Measurements from ENCODE around the gene TOX4. TPM values are rescaled to one million over a fixed set of nuclear protein-coding genes. Genes with fewer than 3 reads are reported as not detected.
A peak's percentile ranks its signal among the peaks of the same experiment; 100 is the strongest.

Gene TOX4
- total and polyA plus RNA-seq, 4 donors = 25.9 to 59.9 (median 47.0) TPM

DNA sequence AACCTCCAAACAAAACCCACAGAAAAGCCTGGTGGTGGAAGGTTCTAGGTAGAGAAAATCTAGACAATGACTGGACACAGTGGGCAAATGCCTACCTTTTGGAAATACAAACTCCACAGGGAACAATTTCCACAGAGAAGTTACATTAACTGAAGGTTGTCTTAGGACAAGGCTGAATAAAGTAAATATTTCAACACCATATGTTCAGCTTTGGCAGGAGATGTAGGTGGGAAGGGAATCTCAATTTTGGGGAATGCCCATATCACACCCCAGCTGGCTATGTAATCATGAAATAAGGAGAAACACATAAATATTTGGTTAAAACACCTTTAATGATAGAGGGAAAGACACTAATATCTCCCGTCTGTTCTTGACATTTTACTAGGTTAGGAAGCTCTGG, 43.8 kb downstream of the TOX4 start:
- no peaks in the 10 kb centered on the region for H3K9me3 ChIP-seq (ENCODE audit: control insufficient read depth, insufficient read depth, low read length)
- no peak overlapping the region for H3K4me3 ChIP-seq (ENCODE audit: low read depth, low read length)
- H3K27me3 ChIP-seq (ENCODE audit: control insufficient read depth, insufficient read depth, low read length) = no peaks in the 10 kb centered on the region
- WGBS (ENCODE audit: insufficient coverage) = no CpG with 5 or more reads among the region's 1 CpG
- DNase-seq (ENCODE audit: low read depth in 4 of 6, low spot score in 6 of 6) = peak in 1 of 6 donors; percentile 54
- H3K27ac ChIP-seq (ENCODE audit: low read depth, low read length) = no peak overlapping the region
- H3K36me3 ChIP-seq (ENCODE audit: control insufficient read depth, insufficient read depth, low read length) = peaks cover 42% of the 10 kb centered on the region
- H3K4me1 ChIP-seq (ENCODE audit: control insufficient read depth, insufficient read depth, low read length) = peaks cover 37% of the 10 kb centered on the region

GRCh38 chr14:21521501-21521900, 44.5 kb downstream of the TOX4 start:
- H3K4me3 ChIP-seq (ENCODE audit: low read depth, low read length) = no peak overlapping the region
- H3K27ac ChIP-seq (ENCODE audit: low read depth, low read length) = no peak overlapping the region
- peaks cover 37% of the 10 kb centered on the region for H3K4me1 ChIP-seq (ENCODE audit: control insufficient read depth, insufficient read depth, low read length)
- H3K9me3 ChIP-seq (ENCODE audit: control insufficient read depth, insufficient read depth, low read length) = no peaks in the 10 kb centered on the region
- H3K27me3 ChIP-seq (ENCODE audit: control insufficient read depth, insufficient read depth, low read length) = no peaks in the 10 kb centered on the region
- no peak for DNase-seq (ENCODE audit: low read depth in 4 of 6, low spot score in 6 of 6)
- WGBS (ENCODE audit: insufficient coverage) = 80% methylated on average over 1 of the region's 2 CpGs
- H3K36me3 ChIP-seq (ENCODE audit: control insufficient read depth, insufficient read depth, low read length) = peaks cover 42% of the 10 kb centered on the region

GRCh38 chr14:21523203-21523602, 46.2 kb downstream of the TOX4 start:
- Histone ChIP-seq H3K4me1 (ENCODE audit: control insufficient read depth, insufficient read depth, low read length) (peaks cover 44% of the 10 kb centered on the region), H3K9me3 (ENCODE audit: control insufficient read depth, insufficient read depth, low read length) (no peaks in the 10 kb centered on the region), H3K27me3 (ENCODE audit: control insufficient read depth, insufficient read depth, low read length) (no peaks in the 10 kb centered on the region), H3K4me3 (ENCODE audit: low read depth, low read length) (no peak overlapping the region), H3K36me3 (ENCODE audit: control insufficient read depth, insufficient read depth, low read length) (peaks cover 42% of the 10 kb centered on the region), H3K27ac (ENCODE audit: low read depth, low read length) (no peak overlapping the region)
- DNase-seq (ENCODE audit: low read depth in 4 of 6, low spot score in 6 of 6) = no peak
- WGBS (ENCODE audit: insufficient coverage) = 81% methylated on average over 7 of the region's 7 CpGs

GRCh38 chr14:21524575-21525490, 47.8 kb downstream of the TOX4 start:
- DNase-seq (ENCODE audit: low read depth in 4 of 6, low spot score in 6 of 6) = no peak
- 46% methylated on average over 10 of the region's 18 CpGs for WGBS (ENCODE audit: insufficient coverage)
- peak overlapping the region; percentile 74 for H3K4me3 ChIP-seq (ENCODE audit: low read depth, low read length)
- H3K36me3 ChIP-seq (ENCODE audit: control insufficient read depth, insufficient read depth, low read length) = peaks cover 42% of the 10 kb centered on the region
- no peaks in the 10 kb centered on the region for H3K9me3 ChIP-seq (ENCODE audit: control insufficient read depth, insufficient read depth, low read length)
- H3K27ac ChIP-seq (ENCODE audit: low read depth, low read length) = peak overlapping the region; percentile 61
- H3K27me3 ChIP-seq (ENCODE audit: control insufficient read depth, insufficient read depth, low read length) = no peaks in the 10 kb centered on the region
- H3K4me1 ChIP-seq (ENCODE audit: control insufficient read depth, insufficient read depth, low read length) = peaks cover 44% of the 10 kb centered on the region

DNA sequence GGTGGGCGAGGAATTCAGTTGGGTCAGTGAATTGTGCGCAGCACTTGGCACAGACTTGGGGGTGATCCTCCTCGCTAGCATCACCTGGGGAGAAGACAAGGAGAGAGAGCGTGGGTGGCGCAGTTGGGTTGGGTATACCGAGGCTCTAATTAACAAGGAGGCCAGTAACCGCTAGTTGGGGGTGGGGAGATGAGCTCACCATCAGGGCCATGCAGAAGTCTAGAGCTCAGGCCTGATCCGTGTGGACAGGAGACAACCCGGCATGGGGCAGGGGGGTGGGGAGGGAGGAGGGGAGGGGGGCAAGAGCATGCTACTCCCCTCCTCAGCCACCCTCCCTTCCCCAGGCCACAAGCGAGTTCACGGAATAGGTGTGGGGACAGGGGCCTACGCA, 48.6 kb downstream of the TOX4 start:
- Histone ChIP-seq H3K4me1 (ENCODE audit: control insufficient read depth, insufficient read depth, low read length) (peaks cover 44% of the 10 kb centered on the region), H3K27ac (ENCODE audit: low read depth, low read length) (peak overlapping the region; percentile 65), H3K4me3 (ENCODE audit: low read depth, low read length) (peak overlapping the region; percentile 74), H3K36me3 (ENCODE audit: control insufficient read depth, insufficient read depth, low read length) (peaks cover 39% of the 10 kb centered on the region), H3K9me3 (ENCODE audit: control insufficient read depth, insufficient read depth, low read length) (no peaks in the 10 kb centered on the region), H3K27me3 (ENCODE audit: control insufficient read depth, insufficient read depth, low read length) (no peaks in the 10 kb centered on the region)
- WGBS (ENCODE audit: insufficient coverage) = 9% methylated on average over 6 of the region's 12 CpGs
- DNase-seq (ENCODE audit: low read depth in 4 of 6, low spot score in 6 of 6) = peak in 2 of 6 donors; percentile 59 to 75

DNA sequence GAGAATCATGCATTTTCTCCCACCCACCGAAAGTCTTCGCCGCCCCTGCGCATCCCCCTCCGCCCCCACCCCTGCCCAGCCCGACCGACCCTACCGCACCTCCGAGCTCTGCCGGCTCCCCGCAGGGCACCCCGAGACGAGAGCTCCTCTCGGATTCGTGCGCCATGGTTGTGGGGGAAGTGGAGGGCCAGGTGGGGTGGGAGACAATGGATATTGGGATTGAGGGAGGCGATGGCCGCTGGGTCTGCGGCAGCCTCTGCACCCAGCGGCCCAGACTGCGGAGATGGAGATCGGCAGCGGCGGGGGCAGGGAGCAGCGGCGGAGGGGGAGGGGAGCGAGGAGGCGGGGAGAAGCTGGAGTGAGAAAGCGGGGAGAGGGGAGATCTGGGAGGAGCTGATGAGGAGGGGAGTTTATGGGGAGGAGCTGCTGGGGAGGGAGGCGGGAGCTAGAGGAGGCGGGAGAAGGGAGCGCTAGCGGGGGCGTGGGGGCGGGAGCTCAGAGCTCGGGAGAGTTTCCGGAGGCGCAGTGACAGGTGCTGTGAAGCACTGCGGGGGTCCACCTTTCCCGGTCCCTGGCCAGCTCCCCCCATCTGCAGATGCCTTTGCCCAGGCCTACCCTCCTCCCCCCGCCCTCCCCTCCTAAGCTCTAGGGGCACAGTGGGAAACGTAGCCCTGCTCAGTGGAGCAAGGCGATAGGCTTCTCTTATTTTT, 49.1 kb downstream of the TOX4 start, which contains the start of gene SALL2:
TSS of gene SALL2 (minus strand) at position 385 of the 710 bp plus-strand sequence. CDS start at position 166, 219 bp downstream.
- H3K36me3 ChIP-seq (ENCODE audit: control insufficient read depth, insufficient read depth, low read length) = peaks cover 39% of the 10 kb centered on the region
- peak within 1 kb of the TSS; percentile 65 for H3K27ac ChIP-seq (ENCODE audit: low read depth, low read length)
- H3K4me1 ChIP-seq (ENCODE audit: control insufficient read depth, insufficient read depth, low read length) = peaks cover 44% of the 10 kb centered on the region
- under 1% methylated on average over 30 of the region's 43 CpGs for WGBS (ENCODE audit: insufficient coverage)
- no peaks in the 10 kb centered on the region for H3K9me3 ChIP-seq (ENCODE audit: control insufficient read depth, insufficient read depth, low read length)
- H3K4me3 ChIP-seq (ENCODE audit: low read depth, low read length) = peak within 1 kb of the TSS; percentile 74
- no peaks in the 10 kb centered on the region for H3K27me3 ChIP-seq (ENCODE audit: control insufficient read depth, insufficient read depth, low read length)
- DNase-seq (ENCODE audit: low read depth in 4 of 6, low spot score in 6 of 6) = peak in 5 of 6 donors; percentile 78 to 99 (median 88)

- Histone ChIP-seq H3K36me3 (ENCODE audit: control insufficient read depth, insufficient read depth, low read length) (peaks cover 36% of the 10 kb centered on the region), H3K27me3 (ENCODE audit: control insufficient read depth, insufficient read depth, low read length) (no peaks in the 10 kb centered on the region), H3K9me3 (ENCODE audit: control insufficient read depth, insufficient read depth, low read length) (no peaks in the 10 kb centered on the region), H3K4me1 (ENCODE audit: control insufficient read depth, insufficient read depth, low read length) (peaks cover 44% of the 10 kb centered on the region), H3K27ac (ENCODE audit: low read depth, low read length) (peak overlapping the region; percentile 65), H3K4me3 (ENCODE audit: low read depth, low read length) (peak overlapping the region; percentile 74)
- WGBS (ENCODE audit: insufficient coverage) = 0% methylated on average over 5 of the region's 13 CpGs
- peak in 1 of 6 donors; percentile 85 for DNase-seq (ENCODE audit: low read depth in 4 of 6, low spot score in 6 of 6)
These were observed 49.8 kb downstream of the TOX4 start for GRCh38 chr14:21526672-21527317.

- Histone ChIP-seq H3K27me3 (ENCODE audit: control insufficient read depth, insufficient read depth, low read length) (no peaks in the 10 kb centered on the region), H3K4me1 (ENCODE audit: control insufficient read depth, insufficient read depth, low read length) (peaks cover 39% of the 10 kb centered on the region), H3K27ac (ENCODE audit: low read depth, low read length) (peak overlapping the region; percentile 65), H3K4me3 (ENCODE audit: low read depth, low read length) (peak overlapping the region; percentile 74), H3K9me3 (ENCODE audit: control insufficient read depth, insufficient read depth, low read length) (no peaks in the 10 kb centered on the region), H3K36me3 (ENCODE audit: control insufficient read depth, insufficient read depth, low read length) (peaks cover 31% of the 10 kb centered on the region)
- no peak for DNase-seq (ENCODE audit: low read depth in 4 of 6, low spot score in 6 of 6)
- no CpG with 5 or more reads among the region's 1 CpG for WGBS (ENCODE audit: insufficient coverage)
These were observed 50.3 kb downstream of the TOX4 start for GRCh38 chr14:21527318-21527679.

All from spinal cord (tissue), 10 donors.